GM23338 (cell line): ENCODE results near the gene THSD4. TPM values are rescaled to one million over a fixed set of nuclear protein-coding genes. Genes with fewer than 3 reads are reported as not detected.

ENCODE experiments used
- ATAC-seq: fragments of 200-7000 bp; cut with Tn5 transposase; 3 replicates; pipeline ENCODE4 v1.9.1; 2020
- DNase-seq: peaks from one replicate; pipeline ENCODE4 v3.0.0-alpha.2; 2015; ENCODE audit warnings: low spot score
- H2AFZ ChIP-seq: fragments of 200-600 bp; sonication (generic); 2 replicates; pipeline ENCODE4 v1.8.0; 2016; ENCODE audit warnings: antibody characterized with exemption, mild to moderate bottlenecking, moderate library complexity
- H3F3A ChIP-seq: fragments of 200-600 bp; sonication (generic); replicated peaks from 2 replicates; pipeline ENCODE4 v1.8.0; 2017; ENCODE audit warnings: antibody characterized with exemption, mixed run types, low read depth
- H3K27ac ChIP-seq: fragments of 200-600 bp; sonication (generic); 2 replicates; pipeline ENCODE4 v1.6.1; 2016; ENCODE audit warnings: low read depth
- H3K27me3 ChIP-seq: fragments of 200-600 bp; sonication (generic); 2 replicates; pipeline ENCODE4 v1.8.0; 2016; ENCODE audit warnings: mild to moderate bottlenecking, mixed run types, moderate library complexity; ENCODE audit not compliant: insufficient read depth
- H3K36me3 ChIP-seq: fragments of 200-600 bp; sonication (generic); 2 replicates; pipeline ENCODE4 v1.8.0; 2016; ENCODE audit warnings: mild to moderate bottlenecking; ENCODE audit not compliant: insufficient read depth
- H3K4me1 ChIP-seq: fragments of 200-600 bp; sonication (generic); 2 replicates; pipeline ENCODE4 v1.8.0; 2016; ENCODE audit warnings: mild to moderate bottlenecking, moderate library complexity; ENCODE audit not compliant: insufficient read depth
- H3K4me2 ChIP-seq: fragments of 200-600 bp; sonication (generic); 2 replicates; pipeline ENCODE4 v1.7.1; 2017; ENCODE audit warnings: mixed run types
- H3K4me3 ChIP-seq: fragments of 200-600 bp; sonication (generic); 2 replicates; pipeline ENCODE4 v1.6.1; 2016; ENCODE audit warnings: mixed run types
- H3K79me2 ChIP-seq: fragments of 200-600 bp; sonication (generic); replicated peaks from 2 replicates; pipeline ENCODE4 v1.8.0; 2017; ENCODE audit warnings: mild to moderate bottlenecking; ENCODE audit not compliant: insufficient read depth
- H3K9me2 ChIP-seq: fragments of 200-600 bp; sonication (generic); 2 replicates; pipeline ENCODE4 v1.8.0; 2017; ENCODE audit not compliant: insufficient read depth
- H4K20me1 ChIP-seq: fragments of 200-600 bp; sonication (generic); replicated peaks from 2 replicates; pipeline ENCODE4 v1.8.0; 2017; ENCODE audit warnings: mild to moderate bottlenecking; ENCODE audit not compliant: insufficient read depth
- H3K27ac Mint-ChIP-seq: 2 replicates; pipeline ENCODE4 v1.8.0; 2020; ENCODE audit warnings: inconsistent platforms, mild to moderate bottlenecking, moderate library complexity, mixed read lengths
- H3K27me3 Mint-ChIP-seq: 3 replicates; pipeline ENCODE4 v1.8.0; 2022; ENCODE audit warnings: low read depth, mild to moderate bottlenecking, moderate library complexity, mixed read lengths, inconsistent platforms; ENCODE audit not compliant: insufficient read depth, poor library complexity
- H3K36me3 Mint-ChIP-seq: 3 replicates; pipeline ENCODE4 v1.8.0; 2021; ENCODE audit warnings: low read depth, mild to moderate bottlenecking, inconsistent platforms, moderate library complexity, mixed read lengths
- H3K4me1 Mint-ChIP-seq: 3 replicates; pipeline ENCODE4 v1.8.0; 2020; ENCODE audit warnings: mild to moderate bottlenecking, inconsistent platforms, mixed read lengths
- H3K4me3 Mint-ChIP-seq: 3 replicates; pipeline ENCODE4 v1.8.0; 2021; ENCODE audit warnings: moderate library complexity, mild to moderate bottlenecking, inconsistent platforms, mixed read lengths
- H3K9me3 Mint-ChIP-seq: 3 replicates; pipeline ENCODE4 v1.8.0; 2020; ENCODE audit warnings: moderate library complexity, mild to moderate bottlenecking, inconsistent platforms, mixed read lengths
- CREB1 ChIP-seq: fragments of 250-450 bp; sonication (Bioruptor Pico); IDR thresholded peaks from 2 replicates; pipeline ENCODE4 v1.5.0; 2020; ENCODE audit warnings: low read depth, mild to moderate bottlenecking, moderate library complexity
- CTCF ChIP-seq, 2 experiments: fragments of 200-600 bp in 1 of 2; sonication (generic) in 1 of 2; conservative IDR thresholded peaks; 2 replicates each; pipeline versions ENCODE4 v1.5.1 to v1.6.1; 2016 to 2017; ENCODE audit warnings: antibody characterized with exemption in 2 of 2, low read depth in 2 of 2, mild to moderate bottlenecking in 2 of 2, moderate library complexity in 1 of 2
- ETS1 ChIP-seq: IDR thresholded peaks from 2 replicates; pipeline ENCODE4 v1.6.1; 2016; ENCODE audit warnings: antibody characterized with exemption
- EZH2 ChIP-seq: fragments of 200-600 bp; sonication (generic); IDR thresholded peaks from one replicate; pipeline ENCODE4 v1.8.0; 2017; ENCODE audit warnings: antibody characterized with exemption, mild to moderate bottlenecking, low read depth; ENCODE audit not compliant: unreplicated experiment
- EZH2phosphoT487 ChIP-seq: fragments of 200-600 bp; sonication (generic); IDR thresholded peaks from one replicate; pipeline ENCODE4 v1.8.1; 2018; ENCODE audit warnings: antibody characterized with exemption; ENCODE audit not compliant: unreplicated experiment
- JUNB ChIP-seq: IDR thresholded peaks from one replicate; pipeline ENCODE4 v1.6.1; 2016; ENCODE audit warnings: antibody characterized with exemption; ENCODE audit not compliant: unreplicated experiment
- NANOG ChIP-seq: IDR thresholded peaks from 2 replicates; pipeline ENCODE4 v1.6.1; 2016; ENCODE audit warnings: antibody characterized with exemption, borderline replicate concordance
- POLR2AphosphoS5 ChIP-seq: IDR thresholded peaks from 2 replicates; pipeline ENCODE4 v1.6.1; 2016; ENCODE audit warnings: antibody characterized with exemption, low read depth
- REST ChIP-seq: IDR thresholded peaks from one replicate; pipeline ENCODE4 v1.6.1; 2018; ENCODE audit warnings: antibody characterized with exemption; ENCODE audit not compliant: unreplicated experiment
- STAT1 ChIP-seq: IDR thresholded peaks from one replicate; pipeline ENCODE4 v1.6.1; 2016; ENCODE audit warnings: antibody characterized with exemption; ENCODE audit not compliant: unreplicated experiment
- ZNF114 ChIP-seq: fragments of 250-450 bp; sonication (Bioruptor Pico); IDR thresholded peaks from 2 replicates; pipeline ENCODE4 v1.5.0; 2020; ENCODE audit warnings: mild to moderate bottlenecking, moderate library complexity
- ZNF331 ChIP-seq: fragments of 250-450 bp; sonication (Bioruptor Pico); IDR thresholded peaks from 2 replicates; pipeline ENCODE4 v1.5.0; 2020; ENCODE audit warnings: low read depth, mild to moderate bottlenecking, moderate library complexity
- ZNF462 ChIP-seq: fragments of 250-450 bp; sonication (Bioruptor Pico); IDR thresholded peaks from 2 replicates; pipeline ENCODE4 v1.5.0; 2020; ENCODE audit warnings: mild to moderate bottlenecking, moderate library complexity
- polyA plus RNA-seq: library from polyadenylated mRNA; unstranded; fragments of >200 nt; fragmentation: Nextera tagmentation; extraction: Ambion mirVana; gene quantifications from 2 replicates; pipeline ENCODE4 v1.2.1, GENCODE V29; 2016
- total RNA-seq: library from RNA; depleted of rRNA; stranded (reverse); fragments of >200 nt; shearing (Covaris generic); gene quantifications from 2 replicates; pipeline ENCODE4 v1.2.3, GENCODE V29; 2014

Gene THSD4
- total and polyA plus RNA-seq, 2 experiments from 2014 or later = 2.0 to 7.4 TPM

- H3F3A ChIP-seq = no peaks in the 10 kb centered on the region
- TF ChIP-seq ZNF462 (CRISPR knock-in tag) = no peak
- no peak for TF ChIP-seq CTCF (conservative IDR thresholded peaks at IDR 0.05; ENCODE audit: low read depth in 2 of 2)
- TF ChIP-seq NANOG = no peak
- no peak for TF ChIP-seq ZNF114
- no peak for TF ChIP-seq JUNB
- TF ChIP-seq EZH2 = no peak
- no peak for TF ChIP-seq POLR2AphosphoS5
- TF ChIP-seq STAT1 = no peak
- no peak for TF ChIP-seq CREB1 (CRISPR knock-in tag)
- TF ChIP-seq REST = no peak
- no peak for TF ChIP-seq EZH2phosphoT487
- no peak for TF ChIP-seq ZNF331 (CRISPR knock-in tag)
- TF ChIP-seq ETS1 = no peak
- no peaks in the 10 kb centered on the region for H3K36me3 Mint-ChIP-seq
These were observed 671.4 kb downstream of the THSD4 start for GRCh38 chr15:71786673-71787072.

More at GRCh38 chr15:71786673-71787072, 671.4 kb downstream of the THSD4 start:
- no peaks in the 10 kb centered on the region for H3K9me2 ChIP-seq
- no peaks in the 10 kb centered on the region for H3K36me3 ChIP-seq
- Mint-ChIP-seq H3K27ac (no peak overlapping the region), H3K4me3 (no peak overlapping the region), H3K9me3 (no peaks in the 10 kb centered on the region), H3K4me1 (0 out of 3 replicates have a peak, but pooled peaks cover 2% of the 10 kb centered on the region), H3K27me3 (peaks cover 3% of the 10 kb centered on the region)
- no peak for DNase-seq
- H3K4me1 ChIP-seq = no peaks in the 10 kb centered on the region
- no peak overlapping the region for H2AFZ ChIP-seq
- ATAC-seq = no peak
- no peaks in the 10 kb centered on the region for H3K79me2 ChIP-seq
- H3K27me3 ChIP-seq = no peaks in the 10 kb centered on the region
- H3K4me2 ChIP-seq = no peak overlapping the region
- H3K27ac ChIP-seq = no peak overlapping the region
- no peaks in the 10 kb centered on the region for H4K20me1 ChIP-seq
- H3K4me3 ChIP-seq = no peak overlapping the region
